HTERT RPE-1 (cell line): ENCODE results near the gene LBHD1.
"Not testable (repeated sequence)": the region's sequence is repeated elsewhere in the genome, so short reads cannot be mapped to it uniquely, and the experiment has no call there.

Experiments
- in situ Hi-C: fragments of 300-500 bp; cut with MboI; formaldehyde crosslinking; loops from 4 replicates; pipeline ENCODE4 v1.14.3; 2020; ENCODE audit warnings: low sequenced_read_pairs

Gene LBHD1

GRCh38 chr11:62665075-62665598, 6.9 kb downstream of the LBHD1 start, which contains the start of the genes C11orf98 and CSKMT:
C11orf98 (minus strand) TSS chr11:62665210; CDS start chr11:62665169, 41 bp downstream.
CSKMT (plus strand) TSS chr11:62665312; CDS start chr11:62665880, 568 bp downstream.
- in situ Hi-C loops, result no loop called here

GRCh38 chr11:62664405-62665074, 7.5 kb downstream of the LBHD1 start:
- in situ Hi-C loops, result no loop called here

- in situ Hi-C loops, result no loop called here
Observed at GRCh38 chr11:62656796-62657429, 15.2 kb downstream of the LBHD1 start.

GRCh38 chr11:62654297-62654696, 17.8 kb downstream of the LBHD1 start:
- in situ Hi-C loops, result no loop called here

- in situ Hi-C loops, result no loop called here
Observed at GRCh38 chr11:62652161-62653006, 19.7 kb downstream of the LBHD1 start.

GRCh38 chr11:62650283-62650682, 21.8 kb downstream of the LBHD1 start:
- in situ Hi-C loops, result not testable (repeated sequence)

- in situ Hi-C loops, result no loop called here
Observed at GRCh38 chr11:62649486-62649885, 22.6 kb downstream of the LBHD1 start.

GRCh38 chr11:62648967-62649364, 23.1 kb downstream of the LBHD1 start:
- in situ Hi-C loops, result no loop called here

GRCh38 chr11:62648185-62648966, 23.7 kb downstream of the LBHD1 start:
- in situ Hi-C loops, result no loop called here

GRCh38 chr11:62647609-62648005, 24.5 kb downstream of the LBHD1 start:
- in situ Hi-C loops, result no loop called here

- in situ Hi-C loops, result no loop called here
Observed at GRCh38 chr11:62646825-62647608, 25.1 kb downstream of the LBHD1 start.

GRCh38 chr11:62645946-62646824, 25.9 kb downstream of the LBHD1 start, which contains the start of gene GANAB:
GANAB (minus strand) TSS chr11:62646613; CDS start chr11:62646599, 14 bp downstream.
- in situ Hi-C loops, result no loop called here

GRCh38 chr11:62645671-62645945, 26.5 kb downstream of the LBHD1 start:
- in situ Hi-C loops, result no loop called here

GRCh38 chr11:62644220-62644619, 27.8 kb downstream of the LBHD1 start:
- in situ Hi-C loops, result no loop called here

- in situ Hi-C loops, result no loop called here
Observed at GRCh38 chr11:62632492-62632891, 39.6 kb downstream of the LBHD1 start.

GRCh38 chr11:62627713-62628112, 44.4 kb downstream of the LBHD1 start:
- in situ Hi-C loops, result no loop called here

- in situ Hi-C loops, result no loop called here
Observed at GRCh38 chr11:62622476-62623089, 49.5 kb downstream of the LBHD1 start.
